Activated CD4-positive, alpha-beta T cell treated with anti-CD3 and anti-CD28 coated beads, Interleukin-2, amount 10 ng/mL, durations not matched to agents 24 days and 14 days (primary cell): ENCODE measurements around the gene LMAN2. TPM values are rescaled to one million over a fixed set of nuclear protein-coding genes. Genes with fewer than 3 reads are reported as not detected.

Experiments
- DNase-seq: peaks from one replicate; pipeline ENCODE4 v3.0.0; 2022
- H3K27ac Mint-ChIP-seq: one replicate; pipeline ENCODE4 v1.8.0; 2022; ENCODE audit warnings: mild to moderate bottlenecking, mixed read lengths
- H3K27me3 Mint-ChIP-seq: one replicate; pipeline ENCODE4 v1.8.0; 2022; ENCODE audit warnings: mixed read lengths
- H3K36me3 Mint-ChIP-seq: one replicate; pipeline ENCODE4 v1.8.0; 2022; ENCODE audit warnings: low read depth, mild to moderate bottlenecking, mixed read lengths
- H3K4me1 Mint-ChIP-seq: one replicate; pipeline ENCODE4 v1.8.0; 2021; ENCODE audit warnings: mixed read lengths
- H3K4me3 Mint-ChIP-seq: one replicate; pipeline ENCODE4 v1.8.0; 2022; ENCODE audit warnings: mild to moderate bottlenecking, moderate library complexity, mixed read lengths
- H3K9me3 Mint-ChIP-seq: one replicate; pipeline ENCODE4 v1.8.0; 2021; ENCODE audit warnings: mixed read lengths
- intact Hi-C: fragments of 100-400 bp; cut with micrococcal nuclease; formaldehyde crosslinking; loops from one replicate; pipeline ENCODE4 v1.15.1; 2023
- total RNA-seq: library from RNA; stranded (reverse); gene quantifications from 2 replicates; pipeline ENCODE4 v1.2.3, GENCODE V29; 2022

LMAN2 gene
- total RNA-seq, 1 donor from 2014 or later, result 108 TPM

DNA sequence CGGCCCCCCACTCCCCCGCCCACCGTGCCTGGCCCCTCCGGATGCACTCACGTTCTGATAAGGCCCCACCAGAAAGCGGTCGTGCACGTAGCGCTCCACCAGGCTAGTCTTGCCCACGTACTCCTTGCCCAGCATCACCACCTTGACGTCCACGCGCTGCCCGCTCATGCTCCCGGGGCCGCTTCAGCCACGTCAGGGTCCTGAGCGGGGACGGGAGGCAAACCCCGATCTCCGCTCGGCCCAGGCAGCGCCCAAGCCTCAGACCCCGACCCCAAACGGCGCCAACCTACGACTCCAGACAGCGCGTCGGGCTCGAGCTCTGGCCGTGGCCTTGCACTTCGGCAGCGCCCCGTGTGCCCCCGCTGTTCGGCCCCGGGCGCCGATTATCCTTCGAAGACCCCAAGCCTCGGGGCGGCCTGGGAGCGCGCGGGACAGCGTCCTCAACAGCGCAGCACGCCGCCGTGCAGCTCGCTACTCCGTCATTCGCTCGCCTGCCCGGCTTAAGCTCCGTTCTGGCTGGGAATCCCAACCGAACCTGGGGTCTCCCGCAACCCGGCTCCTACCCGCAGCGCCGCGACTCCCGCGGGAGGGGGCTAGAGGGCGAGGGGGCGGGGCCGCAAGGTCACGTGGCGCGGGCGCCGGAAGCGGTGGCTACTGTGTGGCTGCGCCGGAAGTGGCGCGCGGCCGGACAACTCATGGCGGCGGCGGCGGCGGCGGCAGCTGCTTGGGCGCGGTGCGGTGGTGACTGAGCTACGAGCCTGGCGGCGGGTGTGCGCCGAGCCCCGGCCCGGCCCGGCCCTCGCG, 48.1 kb downstream of the LMAN2 start, which contains the start of the genes PRELID1 and RAB24:
Gene PRELID1, plus strand, starts transcription at position 679 of the 804 bp plus-strand sequence. CDS start 187 bp downstream, outside the sequence.
Gene RAB24, minus strand, starts transcription at position 599 of the 804 bp plus-strand sequence. Its CDS starts 431 bp downstream, at position 168.
- Mint-ChIP-seq H3K27ac (peak within 1 kb of the TSS; percentile 88), H3K36me3 (peaks cover 52% of the 10 kb centered on the region), H3K9me3 (no peaks in the 10 kb centered on the region), H3K4me3 (peak within 1 kb of the TSS; percentile 98), H3K4me1 (peaks cover 61% of the 10 kb centered on the region), H3K27me3 (no peaks in the 10 kb centered on the region)
- DNase-seq, result peak; percentile 97
- intact Hi-C loops, result loop anchor here (1.0 to 2.0 kb wide), 3 partner anchors 9 to 191 kb away; no protein-coding TSS in a partner anchor

GRCh38 chr5:177302354-177303110, 48.9 kb downstream of the LMAN2 start:
- Mint-ChIP-seq H3K27me3 (no peaks in the 10 kb centered on the region), H3K9me3 (no peaks in the 10 kb centered on the region), H3K4me1 (peaks cover 61% of the 10 kb centered on the region), H3K36me3 (peaks cover 52% of the 10 kb centered on the region), H3K4me3 (peak overlapping the region; percentile 98), H3K27ac (peak overlapping the region; percentile 82)
- intact Hi-C loops, result loop anchor here (1.0 to 2.0 kb wide), 3 partner anchors 10 to 190 kb away; no protein-coding TSS in a partner anchor
- DNase-seq, result peak; percentile 69

- peaks cover 63% of the 10 kb centered on the region for H3K4me1 Mint-ChIP-seq
- no peaks in the 10 kb centered on the region for H3K9me3 Mint-ChIP-seq
- H3K27ac Mint-ChIP-seq, result peak overlapping the region; percentile 85
- peak overlapping the region; percentile 98 for H3K4me3 Mint-ChIP-seq
- DNase-seq, result peak; percentile 63
- H3K36me3 Mint-ChIP-seq, result peaks cover 50% of the 10 kb centered on the region
- no peaks in the 10 kb centered on the region for H3K27me3 Mint-ChIP-seq
- intact Hi-C loops, result loop anchor here (2.0 kb wide), 2 partner anchors 167 to 189 kb away; no protein-coding TSS in a partner anchor
These were observed 49.8 kb downstream of the LMAN2 start for GRCh38 chr5:177301503-177302165.

GRCh38 chr5:177300951-177301350, 50.5 kb downstream of the LMAN2 start:
- H3K9me3 Mint-ChIP-seq, result no peaks in the 10 kb centered on the region
- intact Hi-C loops, result no loop called here
- H3K4me3 Mint-ChIP-seq, result peak overlapping the region; percentile 70
- DNase-seq, result no peak
- H3K27ac Mint-ChIP-seq, result peak overlapping the region; percentile 85
- H3K36me3 Mint-ChIP-seq, result peaks cover 48% of the 10 kb centered on the region
- no peaks in the 10 kb centered on the region for H3K27me3 Mint-ChIP-seq
- peaks cover 66% of the 10 kb centered on the region for H3K4me1 Mint-ChIP-seq

DNA sequence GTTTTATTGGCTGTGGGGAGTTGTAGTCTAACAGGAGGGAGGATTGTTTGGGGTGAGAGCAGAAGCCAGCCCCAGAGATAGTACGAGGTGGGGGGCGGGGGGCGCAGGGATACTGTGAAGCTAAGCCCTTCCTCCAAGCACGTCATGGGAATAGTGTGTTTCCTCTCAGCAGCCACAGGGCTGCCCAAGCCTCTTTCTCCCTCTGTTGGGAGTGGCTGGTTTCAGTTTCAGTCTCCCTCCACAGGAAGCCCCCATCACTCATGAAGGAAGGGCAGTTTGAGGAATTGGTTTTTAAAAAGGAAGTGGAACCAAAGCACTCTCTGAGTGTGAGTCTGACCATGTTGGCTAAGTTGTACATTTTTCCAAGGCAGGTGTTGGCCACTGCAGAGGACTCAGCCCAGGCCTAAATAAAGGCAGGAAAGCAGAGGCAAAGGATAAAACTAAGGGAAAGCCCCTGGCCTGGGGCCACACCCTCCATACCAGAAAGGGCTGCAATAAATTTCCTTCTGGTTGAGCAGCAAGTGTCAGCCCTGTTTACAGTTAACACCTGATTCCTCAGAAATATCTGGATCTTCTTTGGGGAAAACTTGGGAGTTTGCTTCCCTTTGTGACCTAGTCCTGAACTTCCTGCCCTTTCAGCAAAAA, 51.1 kb downstream of the LMAN2 start:
- Mint-ChIP-seq H3K4me1 (peaks cover 66% of the 10 kb centered on the region), H3K36me3 (peaks cover 48% of the 10 kb centered on the region)

DNA sequence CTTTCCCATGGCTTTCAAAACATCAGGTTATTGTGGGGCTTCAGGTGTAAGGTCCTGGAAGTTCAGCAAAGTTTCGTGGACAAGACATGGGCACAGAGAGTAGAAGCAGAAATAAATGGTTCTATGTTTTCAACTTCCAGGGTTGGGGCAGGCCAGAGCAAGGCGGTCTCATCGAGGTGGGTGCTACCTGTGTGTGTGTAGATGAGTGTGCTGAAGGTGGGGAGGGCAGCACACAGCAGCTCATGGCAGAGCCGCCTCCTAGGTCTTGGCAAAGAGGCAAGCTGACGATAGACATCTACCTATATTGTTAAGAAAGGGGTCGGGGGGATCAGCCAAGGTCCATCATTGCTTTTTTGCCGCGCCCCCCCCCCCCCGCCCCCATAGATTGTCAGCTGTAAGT, 51.8 kb downstream of the LMAN2 start:
- Mint-ChIP-seq H3K36me3 (peaks cover 48% of the 10 kb centered on the region), H3K27ac (peak overlapping the region; percentile 48), H3K4me3 (peak overlapping the region; percentile 12), H3K9me3 (no peaks in the 10 kb centered on the region), H3K4me1 (peaks cover 61% of the 10 kb centered on the region), H3K27me3 (no peaks in the 10 kb centered on the region)
- DNase-seq, result no peak
- intact Hi-C loops, result no loop called here

More for the DNA sequence above, 51.1 kb downstream of the LMAN2 start:
- Mint-ChIP-seq H3K27me3 (no peaks in the 10 kb centered on the region), H3K4me3 (peak overlapping the region; percentile 70), H3K27ac (peak overlapping the region; percentile 85), H3K9me3 (no peaks in the 10 kb centered on the region)
- intact Hi-C loops, result no loop called here
- peak; percentile 92 for DNase-seq

DNA sequence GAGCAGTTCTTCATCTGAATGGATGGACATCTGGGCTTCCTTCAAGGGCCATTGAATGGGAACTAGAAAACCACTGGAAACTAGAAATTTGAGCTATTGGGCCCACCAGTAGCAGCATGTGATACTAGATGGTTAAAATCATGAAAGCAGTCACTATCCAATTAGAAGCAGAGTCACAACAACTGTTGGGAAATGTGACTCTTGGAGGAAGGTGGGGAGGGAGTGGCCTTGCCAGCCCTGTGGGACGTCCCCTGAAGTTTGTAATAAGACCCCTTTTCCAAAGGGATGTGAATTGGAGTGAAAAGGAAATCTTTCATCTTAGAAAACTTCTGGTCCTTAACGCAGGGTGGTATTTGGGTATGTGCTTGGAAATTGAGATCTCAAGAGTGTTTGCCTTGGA, 53.5 kb downstream of the LMAN2 start:
- peaks cover 51% of the 10 kb centered on the region for H3K36me3 Mint-ChIP-seq
- intact Hi-C loops, result no loop called here
- H3K4me1 Mint-ChIP-seq, result peaks cover 56% of the 10 kb centered on the region

GRCh38 chr5:177296581-177296980, 54.9 kb downstream of the LMAN2 start:
- no peaks in the 10 kb centered on the region for H3K27me3 Mint-ChIP-seq
- peak overlapping the region; percentile 67 for H3K27ac Mint-ChIP-seq
- DNase-seq, result peak; percentile 61
- peak overlapping the region; percentile 26 for H3K4me3 Mint-ChIP-seq
- intact Hi-C loops, result no loop called here
- no peaks in the 10 kb centered on the region for H3K9me3 Mint-ChIP-seq
- H3K36me3 Mint-ChIP-seq, result peaks cover 58% of the 10 kb centered on the region
- H3K4me1 Mint-ChIP-seq, result peaks cover 44% of the 10 kb centered on the region

More for the DNA sequence above, 53.5 kb downstream of the LMAN2 start:
- Mint-ChIP-seq H3K27ac (no peak overlapping the region), H3K27me3 (no peaks in the 10 kb centered on the region), H3K9me3 (no peaks in the 10 kb centered on the region), H3K4me3 (no peak overlapping the region)
- no peak for DNase-seq

DNA sequence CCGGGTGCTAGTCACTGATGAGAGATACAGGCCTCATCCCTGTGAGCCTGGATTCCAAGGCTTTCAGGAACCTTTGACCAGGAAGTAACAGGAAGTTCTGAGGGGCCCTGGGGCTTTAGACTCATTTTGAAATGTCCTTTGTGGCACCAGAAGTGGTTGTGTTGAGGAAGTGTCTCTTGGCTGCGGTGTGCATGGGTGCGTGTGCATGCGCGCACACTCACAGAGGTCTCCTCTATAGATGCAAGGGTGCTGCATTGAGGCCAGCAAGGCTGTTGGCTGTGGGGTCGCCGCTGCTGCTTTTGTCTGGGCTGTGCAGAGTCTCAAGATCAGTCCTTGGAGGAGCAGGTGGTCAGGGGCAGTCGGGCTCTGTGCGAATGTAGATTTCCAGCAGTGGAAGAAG, 55.5 kb downstream of the LMAN2 start:
- Mint-ChIP-seq H3K9me3 (no peaks in the 10 kb centered on the region), H3K36me3 (peaks cover 55% of the 10 kb centered on the region), H3K4me1 (peaks cover 39% of the 10 kb centered on the region), H3K4me3 (peak overlapping the region; percentile 26), H3K27ac (peak overlapping the region; percentile 67), H3K27me3 (no peaks in the 10 kb centered on the region)
- DNase-seq, result no peak
- intact Hi-C loops, result no loop called here

- DNase-seq, result no peak
- no peak overlapping the region for H3K4me3 Mint-ChIP-seq
- intact Hi-C loops, result no loop called here
- H3K36me3 Mint-ChIP-seq, result peaks cover 50% of the 10 kb centered on the region
- H3K27ac Mint-ChIP-seq, result peak overlapping the region; percentile 20
- peaks cover 29% of the 10 kb centered on the region for H3K4me1 Mint-ChIP-seq
- no peaks in the 10 kb centered on the region for H3K9me3 Mint-ChIP-seq
- H3K27me3 Mint-ChIP-seq, result no peaks in the 10 kb centered on the region
These were observed 56.8 kb downstream of the LMAN2 start for GRCh38 chr5:177294632-177295031.

GRCh38 chr5:177293819-177294581, 57.5 kb downstream of the LMAN2 start:
- no peak for DNase-seq
- no peak overlapping the region for H3K4me3 Mint-ChIP-seq
- peaks cover 23% of the 10 kb centered on the region for H3K4me1 Mint-ChIP-seq
- peaks cover 54% of the 10 kb centered on the region for H3K36me3 Mint-ChIP-seq
- no peak overlapping the region for H3K27ac Mint-ChIP-seq
- H3K9me3 Mint-ChIP-seq, result no peaks in the 10 kb centered on the region
- intact Hi-C loops, result no loop called here
- no peaks in the 10 kb centered on the region for H3K27me3 Mint-ChIP-seq

GRCh38 chr5:177291735-177292134, 59.7 kb downstream of the LMAN2 start:
- intact Hi-C loops, result no loop called here
- H3K36me3 Mint-ChIP-seq, result peaks cover 58% of the 10 kb centered on the region
- H3K27ac Mint-ChIP-seq, result no peak overlapping the region
- H3K9me3 Mint-ChIP-seq, result no peaks in the 10 kb centered on the region
- peaks cover 15% of the 10 kb centered on the region for H3K4me1 Mint-ChIP-seq
- H3K4me3 Mint-ChIP-seq, result no peak overlapping the region
- no peak for DNase-seq
- H3K27me3 Mint-ChIP-seq, result no peaks in the 10 kb centered on the region
